ENCODE measurements around the gene SLCO1A2. TPM values are rescaled to one million over a fixed set of nuclear protein-coding genes. Genes with fewer than 3 reads are reported as not detected.

SLCO1A2 gene
- total RNA-seq, 6 experiments from 2014 or later: 0.06 to 19.8 (median 3.2) TPM; not detected in 1

DNA sequence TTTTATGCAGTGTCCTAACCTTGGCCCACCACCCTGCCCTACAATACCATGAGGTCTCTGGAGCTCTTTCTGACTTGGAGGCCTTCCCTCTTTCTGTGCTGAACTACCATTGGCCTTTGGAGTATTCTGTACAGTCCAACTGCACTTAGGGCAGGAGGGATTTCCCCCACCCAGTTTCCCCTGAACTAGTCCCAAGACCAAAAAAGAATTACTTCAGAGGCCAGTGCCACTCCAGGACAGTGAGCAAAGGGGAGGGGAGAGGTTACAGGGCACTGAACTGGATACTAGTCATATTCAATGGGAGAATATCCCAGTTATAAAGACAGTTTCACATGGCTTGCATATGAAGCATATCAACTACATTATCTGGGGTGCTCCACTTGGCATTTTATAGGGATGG is 6.1 kb downstream of the SLCO1A2 start:
- peak in 1 of 4 donors; percentile 65 for ATAC-seq
- intact Hi-C loops (cut with DNase I): no loop called here

DNA sequence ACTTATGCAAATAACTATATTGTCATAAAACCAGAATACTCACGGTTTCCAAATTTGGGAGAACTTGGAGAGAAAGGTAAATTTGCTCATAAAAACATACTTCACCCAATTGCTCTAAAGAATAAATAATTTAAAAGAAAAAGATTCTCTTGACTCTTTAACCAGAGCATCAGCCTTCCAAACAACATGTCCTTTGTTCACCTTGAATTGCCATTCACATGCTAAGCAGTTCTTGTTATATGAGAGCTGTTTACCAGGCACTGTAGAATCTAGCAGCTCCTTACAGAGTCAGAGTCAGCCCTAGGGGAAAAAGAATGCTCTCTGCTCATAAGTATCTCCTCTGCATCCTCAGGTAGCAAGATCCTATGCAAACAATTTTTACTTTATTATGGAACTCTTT is 10.2 kb downstream of the SLCO1A2 start:
- Histone ChIP-seq H3K27me3 (no peaks in the 10 kb centered on the region), H3K4me1 (no peaks in the 10 kb centered on the region), H3K4me3 (no peak overlapping the region), H3K36me3 (no peaks in the 10 kb centered on the region), H3K9me3 (no peaks in the 10 kb centered on the region), H3K27ac (no peak overlapping the region)
- 26% methylated on average over 1 of the region's 1 CpG for WGBS (ENCODE audit: insufficient coverage, low coverage, low lambda C conversion rate, missing lambda C conversion rate)
- TF ChIP-seq, protein P1, sequence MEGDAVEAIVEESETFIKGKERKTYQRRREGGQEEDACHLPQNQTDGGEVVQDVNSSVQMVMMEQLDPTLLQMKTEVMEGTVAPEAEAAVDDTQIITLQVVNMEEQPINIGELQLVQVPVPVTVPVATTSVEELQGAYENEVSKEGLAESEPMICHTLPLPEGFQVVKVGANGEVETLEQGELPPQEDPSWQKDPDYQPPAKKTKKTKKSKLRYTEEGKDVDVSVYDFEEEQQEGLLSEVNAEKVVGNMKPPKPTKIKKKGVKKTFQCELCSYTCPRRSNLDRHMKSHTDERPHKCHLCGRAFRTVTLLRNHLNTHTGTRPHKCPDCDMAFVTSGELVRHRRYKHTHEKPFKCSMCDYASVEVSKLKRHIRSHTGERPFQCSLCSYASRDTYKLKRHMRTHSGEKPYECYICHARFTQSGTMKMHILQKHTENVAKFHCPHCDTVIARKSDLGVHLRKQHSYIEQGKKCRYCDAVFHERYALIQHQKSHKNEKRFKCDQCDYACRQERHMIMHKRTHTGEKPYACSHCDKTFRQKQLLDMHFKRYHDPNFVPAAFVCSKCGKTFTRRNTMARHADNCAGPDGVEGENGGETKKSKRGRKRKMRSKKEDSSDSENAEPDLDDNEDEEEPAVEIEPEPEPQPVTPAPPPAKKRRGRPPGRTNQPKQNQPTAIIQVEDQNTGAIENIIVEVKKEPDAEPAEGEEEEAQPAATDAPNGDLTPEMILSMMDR (IDR thresholded peaks at IDR 0.05): no peak
- no peak for TF ChIP-seq POLR2A (IDR thresholded peaks at IDR 0.05)
- ATAC-seq (no peak), DNase-seq (no peak)
- intact Hi-C loops (cut with DNase I): no loop called here

More for the DNA sequence above, 6.1 kb downstream of the SLCO1A2 start:
- Histone ChIP-seq H3K4me3 (no peak overlapping the region), H3K27me3 (no peaks in the 10 kb centered on the region), H3K27ac (no peak overlapping the region), H3K9me3 (no peaks in the 10 kb centered on the region), H3K36me3 (no peaks in the 10 kb centered on the region), H3K4me1 (no peaks in the 10 kb centered on the region)
- no peak for DNase-seq
- TF ChIP-seq, protein P1 (IDR thresholded peaks at IDR 0.05): no peak
- TF ChIP-seq POLR2A (IDR thresholded peaks at IDR 0.05): no peak

DNA sequence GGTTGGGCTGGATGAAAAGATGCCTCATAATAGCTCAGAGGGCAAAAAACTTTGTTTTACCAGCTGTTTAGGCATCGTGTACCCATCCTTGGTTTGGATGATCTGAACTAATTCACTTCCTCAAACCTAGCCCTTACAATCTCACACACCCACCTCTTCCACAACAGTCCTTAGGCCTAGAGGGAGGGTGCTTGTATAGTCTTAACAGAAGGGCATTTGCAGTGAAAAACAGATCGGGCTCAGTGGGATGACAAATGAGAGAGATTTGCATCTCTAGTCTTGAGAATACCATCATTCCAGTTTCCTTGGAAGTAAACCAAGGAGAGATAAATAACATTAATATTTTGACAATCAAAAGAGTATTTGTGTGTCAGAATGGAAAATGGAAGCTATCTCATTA is 11.0 kb downstream of the SLCO1A2 start:
- Histone ChIP-seq H3K4me3 (no peak overlapping the region), H3K27me3 (no peaks in the 10 kb centered on the region), H3K4me1 (no peaks in the 10 kb centered on the region), H3K9me3 (no peaks in the 10 kb centered on the region), H3K27ac (no peak overlapping the region), H3K36me3 (no peaks in the 10 kb centered on the region)
- TF ChIP-seq, protein P1 (IDR thresholded peaks at IDR 0.05): no peak
- TF ChIP-seq POLR2A (IDR thresholded peaks at IDR 0.05): no peak
- DNase-seq: no peak
- intact Hi-C loops (cut with DNase I): no loop called here
- 68% methylated on average over 2 of the region's 2 CpGs for WGBS (ENCODE audit: insufficient coverage, low coverage, low lambda C conversion rate, missing lambda C conversion rate)
- no peak for ATAC-seq

DNA sequence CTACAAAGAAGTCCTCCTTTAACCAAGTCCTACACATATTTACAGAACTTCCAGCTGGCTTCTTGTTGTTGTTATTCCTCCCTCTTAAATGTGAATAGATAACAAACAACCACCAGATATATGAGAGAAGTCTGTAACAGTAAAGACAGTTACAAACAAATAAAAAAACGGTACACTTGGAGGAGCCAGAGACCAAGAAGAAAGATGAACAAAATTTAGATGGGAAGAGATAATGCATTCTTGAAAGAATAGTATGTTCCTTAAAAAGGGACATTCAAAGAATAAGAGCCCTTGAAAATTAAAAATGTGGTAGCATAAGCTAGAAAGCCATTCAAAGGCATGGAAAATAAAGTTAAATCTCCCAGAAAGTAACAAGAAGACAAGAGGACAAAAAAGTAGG is 25.9 kb downstream of the SLCO1A2 start:
- Histone ChIP-seq H3K27me3 (no peaks in the 10 kb centered on the region), H3K9me3 (no peaks in the 10 kb centered on the region), H3K27ac (no peak overlapping the region), H3K4me3 (no peak overlapping the region), H3K36me3 (no peaks in the 10 kb centered on the region), H3K4me1 (no peaks in the 10 kb centered on the region)
- WGBS (ENCODE audit: insufficient coverage, low coverage, low lambda C conversion rate, missing lambda C conversion rate): 67% methylated on average over 1 of the region's 1 CpG
- intact Hi-C loops (cut with DNase I): no loop called here
- TF ChIP-seq POLR2A (IDR thresholded peaks at IDR 0.05): no peak
- TF ChIP-seq, protein P1 (IDR thresholded peaks at IDR 0.05): no peak
- no peak for DNase-seq
- ATAC-seq: no peak

DNA sequence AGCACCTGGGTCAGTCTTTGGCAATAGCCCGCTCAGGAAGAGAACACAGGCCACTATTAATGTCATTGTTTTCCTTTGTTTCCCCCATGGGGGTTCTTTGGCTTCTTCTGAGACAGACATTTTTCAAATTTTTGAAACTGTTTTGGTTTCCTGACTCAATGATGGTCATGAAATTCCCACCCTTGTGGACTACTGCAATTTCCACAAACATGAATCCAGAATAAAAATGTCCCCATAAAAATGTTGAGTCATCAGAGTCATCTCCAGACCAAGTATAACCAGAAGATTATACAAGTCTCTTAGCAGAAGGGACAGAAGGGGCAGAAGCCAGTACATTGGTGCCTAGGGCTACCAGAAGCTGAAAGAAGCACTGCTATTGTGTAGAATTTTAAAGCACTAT is 29.1 kb downstream of the SLCO1A2 start:
- DNase-seq: no peak
- no peak overlapping the region for H3K27ac ChIP-seq
- intact Hi-C loops (cut with DNase I): no loop called here
- H3K4me1 ChIP-seq: peaks cover 0 to 8% (median 3%) of the 10 kb centered on the region in 4 donors
- no peak overlapping the region for H3K4me3 ChIP-seq
- WGBS (ENCODE audit: insufficient coverage, low coverage, low lambda C conversion rate, missing lambda C conversion rate): 88% methylated on average over 1 of the region's 1 CpG
- no peak for TF ChIP-seq POLR2A (IDR thresholded peaks at IDR 0.05)
- TF ChIP-seq, protein P1 (IDR thresholded peaks at IDR 0.05): no peak
- no peaks in the 10 kb centered on the region for H3K36me3 ChIP-seq
- H3K9me3 ChIP-seq: no peaks in the 10 kb centered on the region
- ATAC-seq: no peak
- H3K27me3 ChIP-seq: no peaks in the 10 kb centered on the region

All from right lobe of liver (tissue), 6 donors.